MM.1S (cell line): ENCODE data around the gene PLEKHA3.

Experiments used
- EZH2 ChIP-seq: fragments of 300-600 bp; sonication (generic); optimal IDR thresholded peaks from 2 replicates; pipeline ENCODE3; 2017; ENCODE audit warnings: low read depth, mild to moderate bottlenecking, antibody characterized with exemption, low read length, mixed read lengths
- TF ChIP-seq, protein P1 (sequence below): fragments of 300-600 bp; sonication (generic); IDR thresholded peaks from 2 replicates; pipeline ENCODE4 v1.5.1; 2016; ENCODE audit warnings: antibody characterized with exemption, low read length, mixed read lengths

DNA sequence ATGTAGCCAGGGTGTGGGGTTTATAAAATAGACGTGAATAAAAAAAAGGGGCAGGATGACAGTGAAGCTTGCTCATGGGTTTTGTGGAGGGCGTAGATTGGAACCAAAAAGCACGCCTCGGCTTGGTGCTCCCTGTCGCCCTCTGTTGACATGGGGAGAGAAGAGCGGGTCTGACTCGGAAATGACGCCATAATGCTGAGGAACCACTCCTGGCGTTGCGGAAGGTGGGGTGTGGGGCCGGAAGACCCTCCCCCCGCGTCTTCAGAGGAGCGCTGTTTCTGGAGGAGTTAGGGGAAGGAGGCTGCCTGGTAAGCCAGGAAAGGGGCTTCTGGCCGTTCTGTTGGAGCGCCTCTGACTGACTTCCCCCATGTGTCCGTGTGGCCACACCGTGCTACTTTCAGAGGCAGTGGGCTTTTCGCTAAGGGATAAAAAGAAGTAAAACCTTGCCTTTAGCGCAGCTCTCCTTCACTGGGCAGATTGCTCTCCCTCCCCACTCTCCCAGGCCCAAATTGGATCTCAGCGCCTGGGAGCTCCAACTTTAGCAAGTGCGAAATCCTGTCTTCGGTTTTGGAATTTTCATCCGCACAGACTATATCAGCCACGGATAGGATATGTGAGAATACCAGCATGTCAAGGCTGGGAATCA lies 42.8 kb downstream of the PLEKHA3 start:
- TF ChIP-seq, protein P1, sequence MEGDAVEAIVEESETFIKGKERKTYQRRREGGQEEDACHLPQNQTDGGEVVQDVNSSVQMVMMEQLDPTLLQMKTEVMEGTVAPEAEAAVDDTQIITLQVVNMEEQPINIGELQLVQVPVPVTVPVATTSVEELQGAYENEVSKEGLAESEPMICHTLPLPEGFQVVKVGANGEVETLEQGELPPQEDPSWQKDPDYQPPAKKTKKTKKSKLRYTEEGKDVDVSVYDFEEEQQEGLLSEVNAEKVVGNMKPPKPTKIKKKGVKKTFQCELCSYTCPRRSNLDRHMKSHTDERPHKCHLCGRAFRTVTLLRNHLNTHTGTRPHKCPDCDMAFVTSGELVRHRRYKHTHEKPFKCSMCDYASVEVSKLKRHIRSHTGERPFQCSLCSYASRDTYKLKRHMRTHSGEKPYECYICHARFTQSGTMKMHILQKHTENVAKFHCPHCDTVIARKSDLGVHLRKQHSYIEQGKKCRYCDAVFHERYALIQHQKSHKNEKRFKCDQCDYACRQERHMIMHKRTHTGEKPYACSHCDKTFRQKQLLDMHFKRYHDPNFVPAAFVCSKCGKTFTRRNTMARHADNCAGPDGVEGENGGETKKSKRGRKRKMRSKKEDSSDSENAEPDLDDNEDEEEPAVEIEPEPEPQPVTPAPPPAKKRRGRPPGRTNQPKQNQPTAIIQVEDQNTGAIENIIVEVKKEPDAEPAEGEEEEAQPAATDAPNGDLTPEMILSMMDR, result peak; percentile 78
- no peak for TF ChIP-seq EZH2
